Kidney epithelial cell (primary cell): ENCODE measurements around the gene KASH5. TPM values are rescaled to one million over a fixed set of nuclear protein-coding genes. Genes with fewer than 3 reads are reported as not detected.
A peak's percentile ranks its signal among the peaks of the same experiment; 100 is the strongest.

Experiments used
- DNase-seq: peaks from one replicate; pipeline ENCODE4 v3.0.0-alpha.2; 2010; ENCODE audit warnings: low read depth
- H3K27me3 ChIP-seq: 2 replicates; pipeline ENCODE4 v1.6.0; 2011; ENCODE audit warnings: low read length; ENCODE audit not compliant: control insufficient read depth, insufficient read depth
- H3K36me3 ChIP-seq: 2 replicates; pipeline ENCODE4 v1.5.1; 2011; ENCODE audit warnings: low read length; ENCODE audit not compliant: control insufficient read depth, insufficient read depth
- H3K4me3 ChIP-seq: 2 replicates; pipeline ENCODE4 v1.5.1; 2011; ENCODE audit warnings: low read depth, mild to moderate bottlenecking, control low read depth, low read length
- CTCF ChIP-seq: IDR thresholded peaks from 2 replicates; pipeline ENCODE4 v1.5.1; 2011; ENCODE audit warnings: mild to moderate bottlenecking, moderate library complexity, low read length, control low read depth, inconsistent platforms; ENCODE audit not compliant: insufficient read depth, poor library complexity, severe bottlenecking
- total RNA-seq: library from RNA; depleted of rRNA; stranded (reverse); fragments of >200 nt; gene quantifications from 2 replicates; pipeline ENCODE4 v1.2.3, GENCODE V29; 2015

KASH5 gene
- total RNA-seq, 1 donor from 2014 or later: not detected

DNA sequence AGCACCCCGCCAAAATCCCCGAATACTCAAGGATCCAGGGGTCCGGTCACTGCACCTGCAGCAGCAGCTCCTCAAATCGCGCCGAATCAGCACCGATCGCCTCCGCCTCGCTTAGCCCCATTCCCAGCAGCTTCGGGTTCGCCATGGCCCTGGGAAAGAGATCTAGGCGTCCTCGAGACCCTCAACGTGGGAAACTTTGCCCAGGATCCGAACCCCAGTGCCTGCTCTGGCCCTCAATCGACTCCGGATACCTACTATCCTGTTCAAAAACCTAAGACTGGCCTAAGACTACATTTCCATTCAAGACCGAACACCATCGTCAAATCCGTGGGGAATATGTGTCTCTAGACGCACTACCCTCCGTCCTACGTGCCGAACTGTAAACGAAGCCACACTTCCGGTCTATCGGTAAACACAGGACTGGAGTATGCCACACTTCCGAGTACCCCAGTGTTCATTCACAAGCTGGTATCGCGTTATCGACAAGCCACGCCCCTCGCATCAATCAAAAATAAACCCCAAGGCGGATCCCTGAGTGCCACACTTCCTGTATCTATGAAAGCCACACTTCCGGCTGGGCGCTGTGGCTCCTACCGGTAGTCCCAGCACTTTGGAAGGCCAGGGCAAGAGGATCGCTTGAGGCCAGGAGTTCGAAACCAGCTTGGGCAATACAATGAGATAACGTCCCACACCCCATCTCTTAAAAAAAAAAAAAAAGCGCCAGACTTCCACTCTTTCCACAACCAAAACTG is 63.6 kb downstream of the KASH5 start, which contains the start of gene PIH1D1:
Gene PIH1D1 (minus strand): TSS at position 385 of the 752 bp plus-strand sequence. CDS start 240 bp downstream, at position 145.
- no peaks in the 10 kb centered on the region for H3K36me3 ChIP-seq

GRCh38 chr19:49453013-49453756 is 65.1 kb downstream of the KASH5 start, which contains the start of gene ALDH16A1:
Gene ALDH16A1 (plus strand): TSS chr19:49453225. CDS start chr19:49453332, 107 bp downstream.
- peak; percentile 84 for DNase-seq
- Histone ChIP-seq H3K36me3 (no peaks in the 10 kb centered on the region), H3K4me3 (peak within 1 kb of the TSS; percentile 83), H3K27me3 (no peaks in the 10 kb centered on the region)
- no peak for TF ChIP-seq CTCF

More for the DNA sequence above, 63.6 kb downstream of the KASH5 start, which contains the start of gene PIH1D1:
- peak; percentile 97 for DNase-seq
- H3K27me3 ChIP-seq: no peaks in the 10 kb centered on the region
- H3K4me3 ChIP-seq: peak within 1 kb of the TSS; percentile 83
- TF ChIP-seq CTCF: peak; percentile 7

- TF ChIP-seq CTCF: no peak
- Histone ChIP-seq H3K27me3 (no peaks in the 10 kb centered on the region), H3K36me3 (no peaks in the 10 kb centered on the region), H3K4me3 (peak overlapping the region; percentile 83)
- no peak for DNase-seq
These were observed 65.8 kb downstream of the KASH5 start for GRCh38 chr19:49453757-49454240.

- Histone ChIP-seq H3K27me3 (no peaks in the 10 kb centered on the region), H3K36me3 (no peaks in the 10 kb centered on the region), H3K4me3 (no peak overlapping the region)
- no peak for TF ChIP-seq CTCF
- no peak for DNase-seq
These were observed 67.7 kb downstream of the KASH5 start for GRCh38 chr19:49455773-49456172.

- H3K27me3 ChIP-seq: no peaks in the 10 kb centered on the region
- no peak for TF ChIP-seq CTCF
- no peak overlapping the region for H3K4me3 ChIP-seq
- DNase-seq: no peak
- no peaks in the 10 kb centered on the region for H3K36me3 ChIP-seq
These were observed 68.3 kb downstream of the KASH5 start for GRCh38 chr19:49456326-49456725.
